HepG2 (cell line): ENCODE measurements around the gene TMED6. TPM values are rescaled to one million over a fixed set of nuclear protein-coding genes. Genes with fewer than 3 reads are reported as not detected.

ENCODE experiments used
- HDAC1 ChIP-seq: sonication (generic); formaldehyde crosslinking; IDR thresholded peaks from 2 replicates; pipeline ENCODE4 v1.5.1; 2020; ENCODE audit warnings: mild to moderate bottlenecking, missing genetic modification reagents
- MAFK ChIP-seq, 2 experiments: IDR thresholded peaks in 1 of 2; conservative IDR thresholded peaks in 1 of 2; 2 replicates each; pipeline ENCODE4 v1.6.1; 2011; ENCODE audit warnings: improper control_type of control experiment in 2 of 2, low read length in 2 of 2
- NCOA2 ChIP-seq: sonication (generic); formaldehyde crosslinking; IDR thresholded peaks from 2 replicates; pipeline ENCODE4 v1.8.0; 2022; ENCODE audit warnings: inconsistent platforms
- NFKB2 ChIP-seq: sonication (generic); formaldehyde crosslinking; IDR thresholded peaks from 2 replicates; pipeline ENCODE4 v1.4.0; 2020; ENCODE audit warnings: missing genetic modification reagents, borderline replicate concordance
- RARA ChIP-seq: IDR thresholded peaks from 2 replicates; pipeline ENCODE4 v1.6.1; 2016; ENCODE audit warnings: missing genetic modification reagents, missing compliant biosample characterization
- RBM39 ChIP-seq: fragments of 200-400 bp; formaldehyde crosslinking; IDR thresholded peaks from one replicate; pipeline ENCODE4 v1.6.1; 2018; ENCODE audit warnings: antibody characterized with exemption, mild to moderate bottlenecking, low read depth, low read length; ENCODE audit not compliant: poor library complexity, severe bottlenecking
- SP1 ChIP-seq, 2 experiments: fragments of 450-650 bp in 1 of 2; sonication (generic) in 1 of 2; formaldehyde crosslinking in 1 of 2; IDR thresholded peaks; 2 replicates each; pipeline versions ENCODE4 v1.4.0 to v1.6.1; 2016 to 2020; ENCODE audit warnings: missing genetic modification reagents in 1 of 2
- ZNF30 ChIP-seq: sonication (generic); formaldehyde crosslinking; IDR thresholded peaks from 2 replicates; pipeline ENCODE4 v1.5.0; 2020; ENCODE audit warnings: mild to moderate bottlenecking, missing genetic modification reagents
- ZNF772 ChIP-seq: sonication (generic); formaldehyde crosslinking; IDR thresholded peaks from 2 replicates; pipeline ENCODE4 v1.5.0; 2020; ENCODE audit warnings: mild to moderate bottlenecking, missing genetic modification reagents
- ZNF841 ChIP-seq: sonication (generic); formaldehyde crosslinking; IDR thresholded peaks from 2 replicates; pipeline ENCODE4 v1.8.1; 2023; ENCODE audit warnings: missing genetic modification reagents, borderline replicate concordance
- polyA plus RNA-seq, 8 experiments: library from polyadenylated mRNA; depleted of rRNA in 3 of 8; stranded (reverse) in 7 of 8; unstranded in 1 of 8; fragments of >200 nt; fragmentation: Illumina TruSeq in 4 of 8; extraction: Trizol in 4 of 8; gene quantifications; 2 replicates each; pipeline versions ENCODE4 v1.2.1 to v1.2.3, GENCODE V29; 2011 to 2016; ENCODE audit warnings: low read depth in 4 of 8, missing spikeins in 1 of 8, mixed read lengths in 1 of 8; ENCODE audit not compliant: insufficient read depth in 1 of 8
- total RNA-seq, 5 experiments: library from RNA; depleted of rRNA; stranded (reverse); fragments of >200 nt; fragmentation: Illumina TruSeq; extraction: Trizol; gene quantifications; 2 replicates each; pipeline ENCODE4 v1.2.3, GENCODE V29; 2016; ENCODE audit warnings: low read depth in 1 of 5
- TF ChIP-seq, protein P1 (sequence below): sonication (generic); formaldehyde crosslinking; IDR thresholded peaks from 2 replicates; pipeline ENCODE4 v1.5.0; 2020; ENCODE audit warnings: mild to moderate bottlenecking, missing genetic modification reagents, borderline replicate concordance
- TF ChIP-seq, protein P2 (sequence below): sonication (generic); formaldehyde crosslinking; conservative IDR thresholded peaks from 2 replicates; pipeline ENCODE4 v1.8.0; 2022; ENCODE audit warnings: mild to moderate bottlenecking, moderate library complexity, missing genetic modification reagents
- TF ChIP-seq, protein P3 (sequence below): sonication (generic); formaldehyde crosslinking; IDR thresholded peaks from 2 replicates; pipeline ENCODE4 v1.4.0; 2020; ENCODE audit warnings: missing genetic modification reagents
- TF ChIP-seq, protein P4 (sequence below): sonication (generic); formaldehyde crosslinking; IDR thresholded peaks from 2 replicates; pipeline ENCODE4 v1.8.1; 2023; ENCODE audit warnings: mild to moderate bottlenecking, missing genetic modification reagents, borderline replicate concordance

Gene TMED6
- total and polyA plus RNA-seq, 2 of the 13 experiments (the other 11 are each of a cell fraction or from before 2014, with no cell fraction given): 9.8 to 14.4 TPM

DNA sequence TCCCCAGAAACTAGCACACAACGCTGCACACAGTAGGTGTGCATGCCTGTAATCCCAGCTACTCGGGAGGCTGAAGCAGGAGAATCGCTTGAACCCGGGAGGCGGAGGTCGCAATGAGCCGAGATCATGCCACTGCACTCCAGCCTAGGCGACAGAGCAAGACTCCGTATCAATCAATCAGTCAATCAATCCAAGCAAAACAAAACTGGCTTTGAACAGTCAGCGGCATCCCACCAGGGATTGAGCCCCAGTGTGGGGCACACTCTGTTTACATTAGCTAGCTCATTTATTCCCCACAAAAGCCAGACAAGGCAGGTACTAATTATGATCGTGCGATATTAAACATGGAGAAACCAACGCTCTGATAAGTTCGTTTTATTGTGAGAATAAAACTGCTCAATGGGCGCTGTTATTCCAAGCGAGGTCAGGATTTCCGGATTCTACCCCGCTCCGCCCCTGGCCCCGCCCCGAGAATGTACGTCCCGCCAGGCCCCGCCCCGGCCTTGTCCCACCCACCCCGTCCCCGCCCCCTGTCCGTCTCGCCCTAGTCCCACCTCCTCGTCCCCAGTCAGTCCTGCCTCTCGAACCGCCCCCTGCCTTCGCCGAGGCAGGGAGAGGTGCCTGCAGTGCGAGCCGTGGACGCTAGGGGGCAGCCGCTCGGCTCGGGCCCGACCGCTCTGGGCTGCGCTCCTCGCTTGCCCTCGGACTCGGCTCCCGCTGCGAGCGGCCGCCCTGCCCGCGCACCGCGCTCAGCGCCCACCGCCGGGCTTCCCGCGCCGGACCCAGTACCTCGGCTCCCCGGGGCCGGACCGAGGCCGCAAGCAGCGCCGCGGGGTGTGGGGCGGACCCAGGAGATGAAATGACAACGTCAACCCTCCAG lies 40.7 kb downstream of the TMED6 start, which contains the start of gene VPS4A (continued):
- TF ChIP-seq, protein P1, sequence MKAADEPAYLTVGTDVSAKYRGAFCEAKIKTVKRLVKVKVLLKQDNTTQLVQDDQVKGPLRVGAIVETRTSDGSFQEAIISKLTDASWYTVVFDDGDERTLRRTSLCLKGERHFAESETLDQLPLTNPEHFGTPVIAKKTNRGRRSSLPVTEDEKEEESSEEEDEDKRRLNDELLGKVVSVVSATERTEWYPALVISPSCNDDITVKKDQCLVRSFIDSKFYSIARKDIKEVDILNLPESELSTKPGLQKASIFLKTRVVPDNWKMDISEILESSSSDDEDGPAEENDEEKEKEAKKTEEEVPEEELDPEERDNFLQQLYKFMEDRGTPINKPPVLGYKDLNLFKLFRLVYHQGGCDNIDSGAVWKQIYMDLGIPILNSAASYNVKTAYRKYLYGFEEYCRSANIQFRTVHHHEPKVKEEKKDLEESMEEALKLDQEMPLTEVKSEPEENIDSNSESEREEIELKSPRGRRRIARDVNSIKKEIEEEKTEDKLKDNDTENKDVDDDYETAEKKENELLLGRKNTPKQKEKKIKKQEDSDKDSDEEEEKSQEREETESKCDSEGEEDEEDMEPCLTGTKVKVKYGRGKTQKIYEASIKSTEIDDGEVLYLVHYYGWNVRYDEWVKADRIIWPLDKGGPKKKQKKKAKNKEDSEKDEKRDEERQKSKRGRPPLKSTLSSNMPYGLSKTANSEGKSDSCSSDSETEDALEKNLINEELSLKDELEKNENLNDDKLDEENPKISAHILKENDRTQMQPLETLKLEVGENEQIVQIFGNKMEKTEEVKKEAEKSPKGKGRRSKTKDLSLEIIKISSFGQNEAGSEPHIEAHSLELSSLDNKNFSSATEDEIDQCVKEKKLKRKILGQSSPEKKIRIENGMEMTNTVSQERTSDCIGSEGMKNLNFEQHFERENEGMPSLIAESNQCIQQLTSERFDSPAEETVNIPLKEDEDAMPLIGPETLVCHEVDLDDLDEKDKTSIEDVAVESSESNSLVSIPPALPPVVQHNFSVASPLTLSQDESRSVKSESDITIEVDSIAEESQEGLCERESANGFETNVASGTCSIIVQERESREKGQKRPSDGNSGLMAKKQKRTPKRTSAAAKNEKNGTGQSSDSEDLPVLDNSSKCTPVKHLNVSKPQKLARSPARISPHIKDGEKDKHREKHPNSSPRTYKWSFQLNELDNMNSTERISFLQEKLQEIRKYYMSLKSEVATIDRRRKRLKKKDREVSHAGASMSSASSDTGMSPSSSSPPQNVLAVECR (CRISPR knock-in tag): peak; percentile 80; the same call in 1 of the 2 replicates
- TF ChIP-seq ZNF30 (CRISPR knock-in tag) (no peak), NCOA2 (CRISPR knock-in tag) (no peak), SP1 (IDR thresholded peaks at IDR 0.05) (no peak), SP1 (CRISPR knock-in tag; IDR thresholded peaks at IDR 0.05) (peak; percentile 81), MAFK (conservative IDR thresholded peaks at IDR 0.05 in 1 of 2, IDR thresholded peaks at IDR 0.05 in 1 of 2; ENCODE audit: low read length in 2 of 2) (no peak), ZNF841 (CRISPR knock-in tag) (peak; percentile 64; the same call in 1 of the 2 replicates), NFKB2 (CRISPR knock-in tag) (no peak), RARA (no peak; the same call in none of the 2 replicates), HDAC1 (CRISPR knock-in tag) (peak; percentile 29), ZNF772 (CRISPR knock-in tag) (peak; percentile 44; the same call in 1 of the 2 replicates), RBM39 (no peak)
- TF ChIP-seq, protein P2, sequence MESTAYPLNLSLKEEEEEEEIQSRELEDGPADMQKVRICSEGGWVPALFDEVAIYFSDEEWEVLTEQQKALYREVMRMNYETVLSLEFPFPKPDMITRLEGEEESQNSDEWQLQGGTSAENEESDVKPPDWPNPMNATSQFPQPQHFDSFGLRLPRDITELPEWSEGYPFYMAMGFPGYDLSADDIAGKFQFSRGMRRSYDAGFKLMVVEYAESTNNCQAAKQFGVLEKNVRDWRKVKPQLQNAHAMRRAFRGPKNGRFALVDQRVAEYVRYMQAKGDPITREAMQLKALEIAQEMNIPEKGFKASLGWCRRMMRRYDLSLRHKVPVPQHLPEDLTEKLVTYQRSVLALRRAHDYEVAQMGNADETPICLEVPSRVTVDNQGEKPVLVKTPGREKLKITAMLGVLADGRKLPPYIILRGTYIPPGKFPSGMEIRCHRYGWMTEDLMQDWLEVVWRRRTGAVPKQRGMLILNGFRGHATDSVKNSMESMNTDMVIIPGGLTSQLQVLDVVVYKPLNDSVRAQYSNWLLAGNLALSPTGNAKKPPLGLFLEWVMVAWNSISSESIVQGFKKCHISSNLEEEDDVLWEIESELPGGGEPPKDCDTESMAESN (CRISPR knock-in tag): peak; percentile 89
- TF ChIP-seq, protein P3, sequence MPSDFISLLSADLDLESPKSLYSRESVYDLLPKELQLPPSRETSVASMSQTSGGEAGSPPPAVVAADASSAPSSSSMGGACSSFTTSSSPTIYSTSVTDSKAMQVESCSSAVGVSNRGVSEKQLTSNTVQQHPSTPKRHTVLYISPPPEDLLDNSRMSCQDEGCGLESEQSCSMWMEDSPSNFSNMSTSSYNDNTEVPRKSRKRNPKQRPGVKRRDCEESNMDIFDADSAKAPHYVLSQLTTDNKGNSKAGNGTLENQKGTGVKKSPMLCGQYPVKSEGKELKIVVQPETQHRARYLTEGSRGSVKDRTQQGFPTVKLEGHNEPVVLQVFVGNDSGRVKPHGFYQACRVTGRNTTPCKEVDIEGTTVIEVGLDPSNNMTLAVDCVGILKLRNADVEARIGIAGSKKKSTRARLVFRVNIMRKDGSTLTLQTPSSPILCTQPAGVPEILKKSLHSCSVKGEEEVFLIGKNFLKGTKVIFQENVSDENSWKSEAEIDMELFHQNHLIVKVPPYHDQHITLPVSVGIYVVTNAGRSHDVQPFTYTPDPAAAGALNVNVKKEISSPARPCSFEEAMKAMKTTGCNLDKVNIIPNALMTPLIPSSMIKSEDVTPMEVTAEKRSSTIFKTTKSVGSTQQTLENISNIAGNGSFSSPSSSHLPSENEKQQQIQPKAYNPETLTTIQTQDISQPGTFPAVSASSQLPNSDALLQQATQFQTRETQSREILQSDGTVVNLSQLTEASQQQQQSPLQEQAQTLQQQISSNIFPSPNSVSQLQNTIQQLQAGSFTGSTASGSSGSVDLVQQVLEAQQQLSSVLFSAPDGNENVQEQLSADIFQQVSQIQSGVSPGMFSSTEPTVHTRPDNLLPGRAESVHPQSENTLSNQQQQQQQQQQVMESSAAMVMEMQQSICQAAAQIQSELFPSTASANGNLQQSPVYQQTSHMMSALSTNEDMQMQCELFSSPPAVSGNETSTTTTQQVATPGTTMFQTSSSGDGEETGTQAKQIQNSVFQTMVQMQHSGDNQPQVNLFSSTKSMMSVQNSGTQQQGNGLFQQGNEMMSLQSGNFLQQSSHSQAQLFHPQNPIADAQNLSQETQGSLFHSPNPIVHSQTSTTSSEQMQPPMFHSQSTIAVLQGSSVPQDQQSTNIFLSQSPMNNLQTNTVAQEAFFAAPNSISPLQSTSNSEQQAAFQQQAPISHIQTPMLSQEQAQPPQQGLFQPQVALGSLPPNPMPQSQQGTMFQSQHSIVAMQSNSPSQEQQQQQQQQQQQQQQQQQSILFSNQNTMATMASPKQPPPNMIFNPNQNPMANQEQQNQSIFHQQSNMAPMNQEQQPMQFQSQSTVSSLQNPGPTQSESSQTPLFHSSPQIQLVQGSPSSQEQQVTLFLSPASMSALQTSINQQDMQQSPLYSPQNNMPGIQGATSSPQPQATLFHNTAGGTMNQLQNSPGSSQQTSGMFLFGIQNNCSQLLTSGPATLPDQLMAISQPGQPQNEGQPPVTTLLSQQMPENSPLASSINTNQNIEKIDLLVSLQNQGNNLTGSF: peak; percentile 84
- TF ChIP-seq, protein P4, sequence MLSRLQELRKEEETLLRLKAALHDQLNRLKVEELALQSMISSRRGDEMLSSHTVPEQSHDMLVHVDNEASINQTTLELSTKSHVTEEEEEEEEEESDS: 0 out of 2 replicates have a peak, but pooled peaks have one; percentile 58
